HUES6 (cell line): ENCODE data around the gene SIGLEC10.
A peak's percentile ranks its signal among the peaks of the same experiment; 100 is the strongest.

Experiments
- H3K27ac ChIP-seq: 2 replicates; pipeline ENCODE4 v1.7.0; 2013; ENCODE audit warnings: low read depth, mild to moderate bottlenecking, low read length, inconsistent platforms
- H3K27me3 ChIP-seq: 2 replicates; pipeline ENCODE4 v1.6.1; 2013; ENCODE audit warnings: low read length; ENCODE audit not compliant: control insufficient read depth, insufficient read depth
- H3K36me3 ChIP-seq: 2 replicates; pipeline ENCODE4 v1.6.1; 2013; ENCODE audit warnings: low read length; ENCODE audit not compliant: control insufficient read depth, insufficient read depth
- H3K4me1 ChIP-seq: 2 replicates; pipeline ENCODE4 v1.6.1; 2013; ENCODE audit warnings: low read length; ENCODE audit not compliant: control insufficient read depth, insufficient read depth
- H3K4me3 ChIP-seq: 2 replicates; pipeline ENCODE4 v1.5.1; 2013; ENCODE audit warnings: low read depth, low read length
- H3K9ac ChIP-seq: one replicate; pipeline ENCODE4 v1.6.1; 2013; ENCODE audit warnings: mild to moderate bottlenecking, low read length
- H3K9me3 ChIP-seq: 2 replicates; pipeline ENCODE4 v1.6.1; 2013; ENCODE audit warnings: low read depth, low read length; ENCODE audit not compliant: control insufficient read depth, insufficient read depth

The SIGLEC10 gene

GRCh38 chr19:51392701-51393100 is 24.7 kb downstream of the SIGLEC10 start:
- H3K4me3 ChIP-seq, result no peak overlapping the region
- no peaks in the 10 kb centered on the region for H3K9me3 ChIP-seq
- no peak overlapping the region for H3K9ac ChIP-seq
- no peaks in the 10 kb centered on the region for H3K27me3 ChIP-seq
- H3K4me1 ChIP-seq, result peaks cover 20% of the 10 kb centered on the region; the same call in 1 of the 2 replicates
- no peaks in the 10 kb centered on the region for H3K36me3 ChIP-seq
- no peak overlapping the region for H3K27ac ChIP-seq

- Histone ChIP-seq H3K9me3 (no peaks in the 10 kb centered on the region), H3K4me1 (peaks cover 20% of the 10 kb centered on the region; the same call in 1 of the 2 replicates), H3K4me3 (peak overlapping the region; percentile 45), H3K9ac (no peak overlapping the region), H3K27me3 (no peaks in the 10 kb centered on the region), H3K36me3 (no peaks in the 10 kb centered on the region), H3K27ac (no peak overlapping the region)
Measured at GRCh38 chr19:51391073-51391611, 26.3 kb downstream of the SIGLEC10 start.

- H3K36me3 ChIP-seq, result no peaks in the 10 kb centered on the region
- H3K27me3 ChIP-seq, result no peaks in the 10 kb centered on the region
- no peaks in the 10 kb centered on the region for H3K9me3 ChIP-seq
- H3K4me3 ChIP-seq, result no peak overlapping the region
- H3K9ac ChIP-seq, result no peak overlapping the region
- peaks cover 13% of the 10 kb centered on the region; the same call in 1 of the 2 replicates for H3K4me1 ChIP-seq
- H3K27ac ChIP-seq, result no peak overlapping the region
Measured at GRCh38 chr19:51389143-51389542, 28.3 kb downstream of the SIGLEC10 start.

DNA sequence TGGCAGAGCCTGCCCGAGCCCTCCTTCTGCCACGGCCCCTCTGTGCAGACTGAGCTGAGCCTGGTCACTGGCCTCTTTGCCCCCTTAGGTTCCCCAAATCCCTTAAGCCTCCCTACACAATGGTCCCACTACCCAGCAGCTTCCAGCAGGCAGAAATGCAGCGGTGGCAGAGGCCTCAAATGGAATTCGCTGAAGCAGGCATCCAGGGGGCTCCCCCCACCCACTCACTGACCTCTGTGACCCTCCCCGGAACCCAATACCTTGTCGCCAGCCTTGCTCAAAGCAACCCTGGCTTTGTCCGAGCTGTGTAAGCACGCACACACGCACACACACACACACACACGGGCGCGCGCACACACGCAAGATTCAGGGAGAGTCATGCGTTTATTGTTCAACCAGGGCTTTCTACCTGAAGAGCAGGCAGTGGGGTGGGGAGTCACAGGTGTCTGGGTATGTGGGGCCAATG is 29.5 kb downstream of the SIGLEC10 start, which contains the start of gene LIM2:
LIM2 (minus strand) TSS at position 51 of the 466 bp plus-strand sequence. CDS start 531 bp downstream, outside the sequence.
- H3K36me3 ChIP-seq, result no peaks in the 10 kb centered on the region
- H3K4me3 ChIP-seq, result no peak within 1 kb of the TSS
- H3K9ac ChIP-seq, result no peak within 1 kb of the TSS
- no peaks in the 10 kb centered on the region for H3K27me3 ChIP-seq
- H3K4me1 ChIP-seq, result peaks cover 9% of the 10 kb centered on the region; the same call in 1 of the 2 replicates
- H3K9me3 ChIP-seq, result no peaks in the 10 kb centered on the region
- no peak within 1 kb of the TSS for H3K27ac ChIP-seq

DNA sequence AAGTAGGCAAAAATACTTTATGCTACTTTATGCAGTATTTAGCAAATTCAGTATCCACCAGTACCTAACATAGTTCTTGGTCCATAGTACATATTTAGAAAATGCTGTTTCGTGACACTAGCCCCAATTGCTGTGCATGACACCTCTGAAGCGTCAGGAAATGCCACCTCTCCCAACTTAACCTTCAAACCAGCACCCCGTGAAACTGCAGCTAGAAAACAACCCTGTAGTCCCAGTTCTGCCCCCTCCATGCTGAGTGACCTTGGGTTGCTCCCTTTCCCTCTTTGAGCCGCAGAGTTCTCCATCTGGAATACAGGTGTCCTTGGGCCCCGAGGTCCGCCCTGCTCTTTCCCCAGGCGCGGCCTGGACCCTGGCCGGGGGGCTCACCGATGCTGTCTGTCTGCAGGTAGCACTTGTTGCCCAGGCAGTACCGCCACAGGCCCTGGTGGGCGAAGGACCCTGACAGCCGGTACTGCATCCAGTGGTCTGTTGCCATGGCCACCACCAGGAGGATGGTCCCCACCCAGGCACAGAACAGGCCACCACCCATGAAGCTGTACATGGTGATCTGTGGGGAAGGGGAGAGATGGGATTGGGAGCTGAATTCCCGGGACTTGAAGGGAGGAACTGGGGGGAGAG is 30.4 kb downstream of the SIGLEC10 start:
- H3K4me1 ChIP-seq, result peaks cover 9% of the 10 kb centered on the region; the same call in 1 of the 2 replicates
- H3K36me3 ChIP-seq, result no peaks in the 10 kb centered on the region
- no peak overlapping the region for H3K4me3 ChIP-seq
- no peaks in the 10 kb centered on the region for H3K27me3 ChIP-seq
- 0 out of 2 replicates have a peak, but pooled peaks cover 2% of the 10 kb centered on the region for H3K9me3 ChIP-seq
- H3K9ac ChIP-seq, result no peak overlapping the region
- H3K27ac ChIP-seq, result no peak overlapping the region

- Histone ChIP-seq H3K36me3 (no peaks in the 10 kb centered on the region), H3K4me1 (no peaks in the 10 kb centered on the region), H3K4me3 (no peak overlapping the region), H3K27ac (no peak overlapping the region), H3K9ac (no peak overlapping the region), H3K9me3 (peaks cover 11% of the 10 kb centered on the region), H3K27me3 (no peaks in the 10 kb centered on the region)
Measured at GRCh38 chr19:51382004-51382403, 35.4 kb downstream of the SIGLEC10 start.

GRCh38 chr19:51380379-51380778 is 37.1 kb downstream of the SIGLEC10 start:
- no peaks in the 10 kb centered on the region for H3K36me3 ChIP-seq
- H3K27me3 ChIP-seq, result no peaks in the 10 kb centered on the region
- no peak overlapping the region for H3K9ac ChIP-seq
- peaks cover 11% of the 10 kb centered on the region for H3K9me3 ChIP-seq
- H3K4me3 ChIP-seq, result no peak overlapping the region
- H3K27ac ChIP-seq, result no peak overlapping the region; the same call in 1 of the 2 replicates
- no peaks in the 10 kb centered on the region for H3K4me1 ChIP-seq

DNA sequence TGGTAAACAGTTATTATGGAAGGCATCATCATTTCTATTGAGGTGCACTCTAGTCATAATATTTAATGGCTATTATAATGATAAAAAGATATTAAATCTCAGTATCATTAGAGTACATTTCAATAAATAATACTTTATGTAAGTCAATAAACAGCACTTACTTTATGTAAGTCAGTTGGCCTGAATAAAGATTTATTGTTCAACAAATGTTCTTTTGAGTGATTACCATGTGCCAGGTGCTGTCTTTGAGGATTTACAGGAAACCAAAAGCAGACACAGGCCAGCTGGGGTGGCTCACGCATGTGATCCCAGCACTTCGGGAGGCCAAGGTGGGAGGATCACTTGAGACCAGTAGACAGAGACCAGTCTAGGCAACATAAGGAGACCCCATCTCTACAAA is 40.0 kb downstream of the SIGLEC10 start:
- Histone ChIP-seq H3K27ac (no peak overlapping the region), H3K36me3 (no peaks in the 10 kb centered on the region), H3K4me1 (no peaks in the 10 kb centered on the region; the same call in 1 of the 2 replicates), H3K27me3 (no peaks in the 10 kb centered on the region), H3K9me3 (peaks cover 10% of the 10 kb centered on the region), H3K4me3 (no peak overlapping the region), H3K9ac (no peak overlapping the region)

DNA sequence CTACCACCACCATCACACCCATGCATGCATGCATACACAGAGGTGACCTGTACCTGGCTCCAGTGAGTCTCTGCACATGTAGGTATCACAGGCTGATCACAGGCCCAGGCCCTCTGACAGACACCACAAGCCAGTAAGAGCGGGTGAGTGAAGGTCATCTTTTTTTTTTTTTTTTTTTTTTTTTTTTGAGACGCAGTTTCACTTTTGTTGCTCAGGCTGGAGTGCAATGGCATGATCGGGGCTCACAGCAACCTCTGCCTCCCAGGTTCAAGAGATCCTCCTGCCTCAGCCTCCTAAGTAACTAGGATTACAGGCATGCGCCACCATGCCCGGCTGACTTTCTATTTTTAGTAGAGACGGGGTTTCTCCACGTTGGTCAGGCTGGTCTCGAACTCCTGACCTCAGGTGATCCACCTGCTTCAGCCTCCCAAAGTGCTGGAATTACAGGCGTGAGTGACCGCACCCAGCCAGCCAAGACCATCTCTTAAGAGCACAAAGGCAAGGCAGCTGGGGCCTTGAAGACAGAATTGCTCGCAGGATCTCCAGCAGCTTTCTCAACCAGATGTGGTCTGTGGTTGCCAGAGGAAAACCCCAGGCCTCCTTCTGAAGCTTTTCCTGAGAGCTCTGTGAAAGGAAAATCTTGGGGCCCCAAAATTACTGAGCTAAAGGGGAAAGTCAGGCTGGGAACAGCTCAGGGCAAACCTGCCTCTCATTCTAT is 41.8 kb downstream of the SIGLEC10 start:
- H3K4me3 ChIP-seq, result no peak overlapping the region
- H3K4me1 ChIP-seq, result no peaks in the 10 kb centered on the region; the same call in 1 of the 2 replicates
- H3K36me3 ChIP-seq, result no peaks in the 10 kb centered on the region
- 0 out of 2 replicates have a peak, but pooled peaks cover 3% of the 10 kb centered on the region for H3K27me3 ChIP-seq
- no peak overlapping the region for H3K9ac ChIP-seq
- no peak overlapping the region for H3K27ac ChIP-seq
- H3K9me3 ChIP-seq, result no peaks in the 10 kb centered on the region

DNA sequence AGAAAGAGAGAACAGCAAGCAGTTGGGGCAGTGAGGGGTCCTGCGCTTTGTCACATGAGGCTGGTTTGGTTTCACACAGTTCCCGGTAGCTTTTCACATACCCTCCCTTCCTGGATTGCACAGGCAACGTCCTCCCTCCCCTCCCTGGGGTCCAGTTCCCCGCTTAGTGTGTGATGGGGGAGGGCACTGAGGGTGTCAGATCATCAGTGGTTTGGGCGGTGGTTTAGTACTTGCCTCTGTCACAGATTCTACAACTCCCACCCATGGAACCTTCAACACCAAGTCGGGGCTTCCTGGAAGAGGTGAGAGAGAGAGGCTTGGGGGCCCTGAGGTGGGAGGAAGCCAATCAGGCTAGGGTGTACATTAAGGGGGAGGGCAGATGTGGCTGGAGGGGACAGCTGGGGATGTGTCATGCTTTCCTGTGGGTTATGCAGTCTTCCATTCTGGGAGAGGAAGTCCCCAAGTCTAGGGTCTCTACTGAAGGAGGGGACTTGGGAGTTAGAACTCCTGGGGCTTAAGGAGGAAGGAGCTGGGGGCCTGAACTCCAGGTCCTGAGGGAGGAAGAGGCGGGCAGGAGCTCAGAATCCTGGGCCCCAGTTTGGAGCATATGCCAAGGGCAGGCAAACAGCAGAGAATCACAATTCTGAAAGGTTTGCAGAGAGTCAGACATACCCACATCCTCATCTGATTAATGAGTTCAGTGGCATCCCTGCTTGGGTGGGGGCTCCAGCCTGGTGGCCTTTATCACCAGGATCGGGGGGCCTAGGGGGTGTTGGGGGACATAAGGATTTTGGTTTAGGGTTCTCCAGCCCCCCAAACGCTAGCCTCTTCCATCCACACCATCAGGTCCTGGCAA is 44.6 kb downstream of the SIGLEC10 start, which contains the start of gene NKG7:
NKG7 (minus strand) TSS at position 6 of the 856 bp plus-strand sequence. CDS start 119 bp downstream, outside the sequence.
- no peaks in the 10 kb centered on the region for H3K9me3 ChIP-seq
- H3K9ac ChIP-seq, result no peak within 1 kb of the TSS
- H3K4me1 ChIP-seq, result peaks cover 7% of the 10 kb centered on the region
- no peak within 1 kb of the TSS for H3K27ac ChIP-seq
- no peak within 1 kb of the TSS for H3K4me3 ChIP-seq
- no peaks in the 10 kb centered on the region for H3K36me3 ChIP-seq
- 0 out of 2 replicates have a peak, but pooled peaks cover 3% of the 10 kb centered on the region for H3K27me3 ChIP-seq
